GM23338 (cell line): ENCODE measurements around the gene HDAC9. TPM values are rescaled to one million over a fixed set of nuclear protein-coding genes. Genes with fewer than 3 reads are reported as not detected.

Experiments
- ATAC-seq: fragments of 200-7000 bp; cut with Tn5 transposase; 3 replicates; pipeline ENCODE4 v1.9.1; 2020
- DNase-seq: peaks from one replicate; pipeline ENCODE4 v3.0.0-alpha.2; 2015; ENCODE audit warnings: low spot score
- H2AFZ ChIP-seq: fragments of 200-600 bp; sonication (generic); 2 replicates; pipeline ENCODE4 v1.8.0; 2016; ENCODE audit warnings: antibody characterized with exemption, mild to moderate bottlenecking, moderate library complexity
- H3F3A ChIP-seq: fragments of 200-600 bp; sonication (generic); replicated peaks from 2 replicates; pipeline ENCODE4 v1.8.0; 2017; ENCODE audit warnings: antibody characterized with exemption, mixed run types, low read depth
- H3K27ac ChIP-seq: fragments of 200-600 bp; sonication (generic); 2 replicates; pipeline ENCODE4 v1.6.1; 2016; ENCODE audit warnings: low read depth
- H3K27me3 ChIP-seq: fragments of 200-600 bp; sonication (generic); 2 replicates; pipeline ENCODE4 v1.8.0; 2016; ENCODE audit warnings: mild to moderate bottlenecking, mixed run types, moderate library complexity; ENCODE audit not compliant: insufficient read depth
- H3K36me3 ChIP-seq: fragments of 200-600 bp; sonication (generic); 2 replicates; pipeline ENCODE4 v1.8.0; 2016; ENCODE audit warnings: mild to moderate bottlenecking; ENCODE audit not compliant: insufficient read depth
- H3K4me1 ChIP-seq: fragments of 200-600 bp; sonication (generic); 2 replicates; pipeline ENCODE4 v1.8.0; 2016; ENCODE audit warnings: mild to moderate bottlenecking, moderate library complexity; ENCODE audit not compliant: insufficient read depth
- H3K4me2 ChIP-seq: fragments of 200-600 bp; sonication (generic); 2 replicates; pipeline ENCODE4 v1.7.1; 2017; ENCODE audit warnings: mixed run types
- H3K4me3 ChIP-seq: fragments of 200-600 bp; sonication (generic); 2 replicates; pipeline ENCODE4 v1.6.1; 2016; ENCODE audit warnings: mixed run types
- H3K79me2 ChIP-seq: fragments of 200-600 bp; sonication (generic); replicated peaks from 2 replicates; pipeline ENCODE4 v1.8.0; 2017; ENCODE audit warnings: mild to moderate bottlenecking; ENCODE audit not compliant: insufficient read depth
- H3K9me2 ChIP-seq: fragments of 200-600 bp; sonication (generic); 2 replicates; pipeline ENCODE4 v1.8.0; 2017; ENCODE audit not compliant: insufficient read depth
- H4K20me1 ChIP-seq: fragments of 200-600 bp; sonication (generic); replicated peaks from 2 replicates; pipeline ENCODE4 v1.8.0; 2017; ENCODE audit warnings: mild to moderate bottlenecking; ENCODE audit not compliant: insufficient read depth
- H3K27ac Mint-ChIP-seq: 2 replicates; pipeline ENCODE4 v1.8.0; 2020; ENCODE audit warnings: inconsistent platforms, mild to moderate bottlenecking, moderate library complexity, mixed read lengths
- H3K27me3 Mint-ChIP-seq: 3 replicates; pipeline ENCODE4 v1.8.0; 2022; ENCODE audit warnings: low read depth, mild to moderate bottlenecking, moderate library complexity, mixed read lengths, inconsistent platforms; ENCODE audit not compliant: insufficient read depth, poor library complexity
- H3K36me3 Mint-ChIP-seq: 3 replicates; pipeline ENCODE4 v1.8.0; 2021; ENCODE audit warnings: low read depth, mild to moderate bottlenecking, inconsistent platforms, moderate library complexity, mixed read lengths
- H3K4me1 Mint-ChIP-seq: 3 replicates; pipeline ENCODE4 v1.8.0; 2020; ENCODE audit warnings: mild to moderate bottlenecking, inconsistent platforms, mixed read lengths
- H3K4me3 Mint-ChIP-seq: 3 replicates; pipeline ENCODE4 v1.8.0; 2021; ENCODE audit warnings: moderate library complexity, mild to moderate bottlenecking, inconsistent platforms, mixed read lengths
- H3K9me3 Mint-ChIP-seq: 3 replicates; pipeline ENCODE4 v1.8.0; 2020; ENCODE audit warnings: moderate library complexity, mild to moderate bottlenecking, inconsistent platforms, mixed read lengths
- CREB1 ChIP-seq: fragments of 250-450 bp; sonication (Bioruptor Pico); IDR thresholded peaks from 2 replicates; pipeline ENCODE4 v1.5.0; 2020; ENCODE audit warnings: low read depth, mild to moderate bottlenecking, moderate library complexity
- CTCF ChIP-seq, 2 experiments: fragments of 200-600 bp in 1 of 2; sonication (generic) in 1 of 2; conservative IDR thresholded peaks; 2 replicates each; pipeline versions ENCODE4 v1.5.1 to v1.6.1; 2016 to 2017; ENCODE audit warnings: antibody characterized with exemption in 2 of 2, low read depth in 2 of 2, mild to moderate bottlenecking in 2 of 2, moderate library complexity in 1 of 2
- ETS1 ChIP-seq: IDR thresholded peaks from 2 replicates; pipeline ENCODE4 v1.6.1; 2016; ENCODE audit warnings: antibody characterized with exemption
- EZH2 ChIP-seq: fragments of 200-600 bp; sonication (generic); IDR thresholded peaks from one replicate; pipeline ENCODE4 v1.8.0; 2017; ENCODE audit warnings: antibody characterized with exemption, mild to moderate bottlenecking, low read depth; ENCODE audit not compliant: unreplicated experiment
- EZH2phosphoT487 ChIP-seq: fragments of 200-600 bp; sonication (generic); IDR thresholded peaks from one replicate; pipeline ENCODE4 v1.8.1; 2018; ENCODE audit warnings: antibody characterized with exemption; ENCODE audit not compliant: unreplicated experiment
- JUNB ChIP-seq: IDR thresholded peaks from one replicate; pipeline ENCODE4 v1.6.1; 2016; ENCODE audit warnings: antibody characterized with exemption; ENCODE audit not compliant: unreplicated experiment
- NANOG ChIP-seq: IDR thresholded peaks from 2 replicates; pipeline ENCODE4 v1.6.1; 2016; ENCODE audit warnings: antibody characterized with exemption, borderline replicate concordance
- POLR2AphosphoS5 ChIP-seq: IDR thresholded peaks from 2 replicates; pipeline ENCODE4 v1.6.1; 2016; ENCODE audit warnings: antibody characterized with exemption, low read depth
- REST ChIP-seq: IDR thresholded peaks from one replicate; pipeline ENCODE4 v1.6.1; 2018; ENCODE audit warnings: antibody characterized with exemption; ENCODE audit not compliant: unreplicated experiment
- STAT1 ChIP-seq: IDR thresholded peaks from one replicate; pipeline ENCODE4 v1.6.1; 2016; ENCODE audit warnings: antibody characterized with exemption; ENCODE audit not compliant: unreplicated experiment
- ZNF114 ChIP-seq: fragments of 250-450 bp; sonication (Bioruptor Pico); IDR thresholded peaks from 2 replicates; pipeline ENCODE4 v1.5.0; 2020; ENCODE audit warnings: mild to moderate bottlenecking, moderate library complexity
- ZNF331 ChIP-seq: fragments of 250-450 bp; sonication (Bioruptor Pico); IDR thresholded peaks from 2 replicates; pipeline ENCODE4 v1.5.0; 2020; ENCODE audit warnings: low read depth, mild to moderate bottlenecking, moderate library complexity
- ZNF462 ChIP-seq: fragments of 250-450 bp; sonication (Bioruptor Pico); IDR thresholded peaks from 2 replicates; pipeline ENCODE4 v1.5.0; 2020; ENCODE audit warnings: mild to moderate bottlenecking, moderate library complexity
- polyA plus RNA-seq: library from polyadenylated mRNA; unstranded; fragments of >200 nt; fragmentation: Nextera tagmentation; extraction: Ambion mirVana; gene quantifications from 2 replicates; pipeline ENCODE4 v1.2.1, GENCODE V29; 2016
- total RNA-seq: library from RNA; depleted of rRNA; stranded (reverse); fragments of >200 nt; shearing (Covaris generic); gene quantifications from 2 replicates; pipeline ENCODE4 v1.2.3, GENCODE V29; 2014

HDAC9 gene
- total and polyA plus RNA-seq, 2 experiments from 2014 or later: 8.3 to 18.5 TPM

GRCh38 chr7:18541871-18542212 is 46.3 kb downstream of the HDAC9 start:
- Histone ChIP-seq H3K27ac (no peak overlapping the region), H3K79me2 (no peaks in the 10 kb centered on the region), H2AFZ (no peak overlapping the region), H3F3A (no peaks in the 10 kb centered on the region), H3K27me3 (no peaks in the 10 kb centered on the region), H3K4me1 (peaks cover 8% of the 10 kb centered on the region; the same call in 1 of the 2 replicates), H3K9me2 (peaks cover 7% of the 10 kb centered on the region), H4K20me1 (no peaks in the 10 kb centered on the region), H3K4me3 (no peak overlapping the region), H3K36me3 (no peaks in the 10 kb centered on the region), H3K4me2 (no peak overlapping the region)
- Mint-ChIP-seq H3K4me3 (no peak overlapping the region), H3K9me3 (no peaks in the 10 kb centered on the region), H3K27ac (no peak overlapping the region), H3K36me3 (no peaks in the 10 kb centered on the region), H3K27me3 (no peaks in the 10 kb centered on the region), H3K4me1 (peaks cover 20% of the 10 kb centered on the region; the same call in 2 of the 3 replicates)
- TF ChIP-seq ZNF114 (CRISPR knock-in tag): no peak
- TF ChIP-seq CTCF (conservative IDR thresholded peaks at IDR 0.05; ENCODE audit: low read depth in 2 of 2): no peak
- no peak for TF ChIP-seq NANOG
- no peak for TF ChIP-seq JUNB
- no peak for TF ChIP-seq POLR2AphosphoS5
- TF ChIP-seq ZNF462 (CRISPR knock-in tag): no peak
- no peak for TF ChIP-seq EZH2phosphoT487
- TF ChIP-seq REST: no peak
- no peak for TF ChIP-seq ETS1
- no peak for TF ChIP-seq EZH2
- TF ChIP-seq STAT1: no peak
- no peak for TF ChIP-seq CREB1 (CRISPR knock-in tag)
- TF ChIP-seq ZNF331 (CRISPR knock-in tag): no peak
- DNase-seq (no peak), ATAC-seq (no peak)
